ENCODE results near the gene PHLPP1.

The PHLPP1 gene

DNA sequence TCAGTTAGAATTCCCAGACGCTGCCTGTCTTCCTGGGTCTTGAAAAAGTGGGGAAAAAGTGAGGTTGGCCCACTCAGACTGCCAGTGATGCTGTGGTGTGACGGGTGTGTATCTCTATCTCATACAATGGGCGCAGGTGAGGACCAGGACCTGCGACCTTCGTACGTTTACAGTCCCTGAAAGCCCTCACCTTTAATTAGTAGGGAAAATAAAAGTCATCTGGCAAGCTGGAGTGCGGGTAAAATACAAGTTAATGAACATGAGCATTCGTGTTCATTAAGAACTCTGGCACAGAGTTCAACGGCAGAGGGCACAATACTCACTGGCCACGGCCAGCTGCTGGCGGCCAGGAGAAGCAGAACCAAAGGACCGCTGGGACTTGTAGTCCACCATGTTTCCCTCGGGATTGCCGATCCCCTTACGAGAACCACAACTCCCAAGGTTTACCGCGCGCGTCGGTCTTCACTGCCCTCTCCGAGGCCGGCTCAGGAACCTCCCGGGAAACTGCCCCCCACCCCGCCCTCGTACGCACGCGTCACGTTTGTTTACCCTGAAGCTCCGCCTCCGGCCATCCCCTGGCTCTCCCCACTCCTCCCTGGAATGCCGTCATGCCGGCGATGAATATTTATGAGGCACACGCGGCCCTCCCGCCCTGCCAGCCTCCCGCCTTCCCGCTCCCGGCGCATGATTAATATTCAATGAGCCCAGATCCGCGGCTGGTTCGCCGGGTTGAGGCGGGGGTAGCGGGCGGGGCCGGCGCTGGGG, 488 bp upstream of the PHLPP1 start:
- H3K27ac ChIP-seq (ENCODE audit: low read depth, low read length): peak overlapping the region; percentile 50
- peaks cover 19% of the 10 kb centered on the region; the same call in 1 of the 2 replicates for H4K20me1 ChIP-seq (ENCODE audit: low read depth, low read length)
- peaks cover 19% of the 10 kb centered on the region; the same call in 1 of the 2 replicates for H3F3A ChIP-seq (ENCODE audit: insufficient read depth)
- H3K27me3 ChIP-seq (ENCODE audit: low read length): no peaks in the 10 kb centered on the region
- H3K9me3 ChIP-seq (ENCODE audit: insufficient read depth, low read length): no peaks in the 10 kb centered on the region
- TF ChIP-seq EZH2phosphoT487 (conservative IDR thresholded peaks at IDR 0.05; ENCODE audit: low read length): no peak
- TF ChIP-seq, protein P1, sequence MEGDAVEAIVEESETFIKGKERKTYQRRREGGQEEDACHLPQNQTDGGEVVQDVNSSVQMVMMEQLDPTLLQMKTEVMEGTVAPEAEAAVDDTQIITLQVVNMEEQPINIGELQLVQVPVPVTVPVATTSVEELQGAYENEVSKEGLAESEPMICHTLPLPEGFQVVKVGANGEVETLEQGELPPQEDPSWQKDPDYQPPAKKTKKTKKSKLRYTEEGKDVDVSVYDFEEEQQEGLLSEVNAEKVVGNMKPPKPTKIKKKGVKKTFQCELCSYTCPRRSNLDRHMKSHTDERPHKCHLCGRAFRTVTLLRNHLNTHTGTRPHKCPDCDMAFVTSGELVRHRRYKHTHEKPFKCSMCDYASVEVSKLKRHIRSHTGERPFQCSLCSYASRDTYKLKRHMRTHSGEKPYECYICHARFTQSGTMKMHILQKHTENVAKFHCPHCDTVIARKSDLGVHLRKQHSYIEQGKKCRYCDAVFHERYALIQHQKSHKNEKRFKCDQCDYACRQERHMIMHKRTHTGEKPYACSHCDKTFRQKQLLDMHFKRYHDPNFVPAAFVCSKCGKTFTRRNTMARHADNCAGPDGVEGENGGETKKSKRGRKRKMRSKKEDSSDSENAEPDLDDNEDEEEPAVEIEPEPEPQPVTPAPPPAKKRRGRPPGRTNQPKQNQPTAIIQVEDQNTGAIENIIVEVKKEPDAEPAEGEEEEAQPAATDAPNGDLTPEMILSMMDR (IDR thresholded peaks at IDR 0.05; ENCODE audit: insufficient read depth, low read length, poor library complexity, severe bottlenecking): peak; percentile 90
- H3K79me2 ChIP-seq (ENCODE audit: insufficient read depth, low read length): peaks cover 27% of the 10 kb centered on the region
- peak overlapping the region; percentile 67 for H3K4me3 ChIP-seq (ENCODE audit: insufficient read depth, low read length, poor library complexity, severe bottlenecking)
- H2AFZ ChIP-seq (ENCODE audit: low read depth, low read length, severe bottlenecking): peak overlapping the region; percentile 96
- H3K36me3 ChIP-seq (ENCODE audit: low read length): no peaks in the 10 kb centered on the region
- H3K9me2 ChIP-seq (replicated peaks; ENCODE audit: insufficient read depth, low read length): no peaks in the 10 kb centered on the region
- peak overlapping the region; percentile 53 for H3K4me2 ChIP-seq (ENCODE audit: low read depth, low read length, poor library complexity, severe bottlenecking)
- peak overlapping the region; percentile 61 for H3K9ac ChIP-seq (ENCODE audit: low read length)

DNA sequence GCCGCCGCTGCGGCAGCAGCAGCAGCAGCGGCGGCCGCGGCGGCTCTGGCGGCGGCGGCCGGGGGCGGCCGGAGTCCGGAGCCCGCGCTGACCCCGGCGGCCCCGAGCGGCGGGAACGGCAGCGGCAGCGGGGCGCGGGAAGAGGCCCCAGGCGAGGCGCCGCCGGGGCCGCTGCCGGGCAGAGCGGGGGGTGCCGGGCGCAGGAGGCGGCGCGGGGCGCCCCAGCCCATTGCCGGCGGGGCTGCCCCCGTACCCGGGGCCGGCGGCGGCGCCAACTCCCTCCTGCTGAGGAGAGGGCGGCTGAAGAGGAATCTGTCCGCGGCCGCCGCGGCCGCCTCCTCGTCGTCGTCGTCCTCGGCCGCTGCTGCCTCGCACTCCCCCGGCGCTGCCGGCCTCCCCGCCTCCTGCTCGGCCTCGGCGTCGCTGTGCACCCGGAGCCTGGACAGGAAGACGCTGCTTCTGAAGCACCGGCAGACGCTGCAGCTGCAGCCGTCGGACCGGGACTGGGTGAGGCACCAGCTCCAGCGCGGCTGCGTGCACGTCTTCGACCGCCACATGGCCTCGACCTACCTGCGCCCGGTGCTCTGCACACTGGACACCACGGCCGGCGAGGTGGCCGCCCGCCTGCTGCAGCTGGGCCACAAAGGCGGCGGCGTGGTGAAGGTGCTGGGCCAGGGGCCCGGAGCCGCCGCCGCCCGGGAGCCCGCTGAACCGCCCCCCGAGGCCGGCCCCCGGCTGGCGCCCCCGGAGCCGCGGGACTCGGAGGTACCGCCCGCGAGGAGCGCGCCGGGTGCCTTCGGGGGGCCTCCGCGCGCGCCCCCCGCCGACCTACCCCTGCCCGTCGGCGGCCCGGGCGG, 646 bp downstream of the PHLPP1 start:
- Histone ChIP-seq H3K36me3 (ENCODE audit: low read length) (no peaks in the 10 kb centered on the region), H3K27me3 (ENCODE audit: low read length) (no peaks in the 10 kb centered on the region), H3K9ac (ENCODE audit: low read length) (peak overlapping the region; percentile 62), H2AFZ (ENCODE audit: low read depth, low read length, severe bottlenecking) (peak overlapping the region; percentile 62), H4K20me1 (ENCODE audit: low read depth, low read length) (peaks cover 29% of the 10 kb centered on the region; the same call in 1 of the 2 replicates), H3K79me2 (ENCODE audit: insufficient read depth, low read length) (peaks cover 33% of the 10 kb centered on the region), H3K4me3 (ENCODE audit: insufficient read depth, low read length, poor library complexity, severe bottlenecking) (peak overlapping the region; percentile 67), H3K9me2 (replicated peaks; ENCODE audit: insufficient read depth, low read length) (no peaks in the 10 kb centered on the region), H3F3A (ENCODE audit: insufficient read depth) (peaks cover 19% of the 10 kb centered on the region; the same call in 1 of the 2 replicates), H3K9me3 (ENCODE audit: insufficient read depth, low read length) (no peaks in the 10 kb centered on the region), H3K4me2 (ENCODE audit: low read depth, low read length, poor library complexity, severe bottlenecking) (peak overlapping the region; percentile 70), H3K27ac (ENCODE audit: low read depth, low read length) (peak overlapping the region; percentile 50)
- TF ChIP-seq, protein P1 (IDR thresholded peaks at IDR 0.05; ENCODE audit: insufficient read depth, low read length, poor library complexity, severe bottlenecking): no peak
- no peak for TF ChIP-seq EZH2phosphoT487 (conservative IDR thresholded peaks at IDR 0.05; ENCODE audit: low read length)

DNA sequence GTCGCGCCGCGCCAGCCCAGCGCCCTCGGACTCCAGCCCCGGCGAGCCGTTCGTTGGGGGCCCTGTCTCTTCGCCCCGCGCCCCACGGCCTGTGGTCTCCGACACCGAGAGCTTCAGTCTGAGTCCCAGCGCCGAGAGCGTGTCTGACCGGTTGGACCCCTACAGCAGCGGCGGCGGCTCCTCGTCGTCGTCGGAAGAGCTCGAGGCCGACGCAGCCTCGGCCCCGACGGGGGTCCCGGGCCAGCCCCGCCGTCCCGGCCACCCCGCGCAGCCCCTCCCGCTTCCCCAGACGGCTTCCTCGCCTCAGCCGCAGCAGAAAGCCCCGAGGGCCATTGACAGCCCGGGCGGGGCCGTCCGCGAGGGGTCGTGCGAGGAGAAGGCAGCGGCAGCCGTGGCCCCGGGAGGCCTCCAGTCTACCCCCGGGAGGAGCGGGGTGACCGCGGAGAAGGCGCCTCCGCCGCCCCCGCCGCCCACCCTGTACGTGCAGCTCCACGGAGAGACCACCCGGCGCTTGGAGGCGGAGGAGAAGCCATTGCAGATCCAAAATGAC, 1.4 kb downstream of the PHLPP1 start:
- Histone ChIP-seq H3K27me3 (ENCODE audit: low read length) (no peaks in the 10 kb centered on the region), H3F3A (ENCODE audit: insufficient read depth) (peaks cover 19% of the 10 kb centered on the region; the same call in 1 of the 2 replicates), H2AFZ (ENCODE audit: low read depth, low read length, severe bottlenecking) (no peak overlapping the region), H3K36me3 (ENCODE audit: low read length) (no peaks in the 10 kb centered on the region), H3K4me2 (ENCODE audit: low read depth, low read length, poor library complexity, severe bottlenecking) (peak overlapping the region; percentile 70), H3K9me2 (replicated peaks; ENCODE audit: insufficient read depth, low read length) (no peaks in the 10 kb centered on the region), H3K9me3 (ENCODE audit: insufficient read depth, low read length) (no peaks in the 10 kb centered on the region), H3K27ac (ENCODE audit: low read depth, low read length) (no peak overlapping the region), H3K4me3 (ENCODE audit: insufficient read depth, low read length, poor library complexity, severe bottlenecking) (peak overlapping the region; percentile 51), H3K79me2 (ENCODE audit: insufficient read depth, low read length) (peaks cover 33% of the 10 kb centered on the region), H4K20me1 (ENCODE audit: low read depth, low read length) (peaks cover 36% of the 10 kb centered on the region; the same call in 1 of the 2 replicates), H3K9ac (ENCODE audit: low read length) (peak overlapping the region; percentile 62)
- TF ChIP-seq, protein P1 (IDR thresholded peaks at IDR 0.05; ENCODE audit: insufficient read depth, low read length, poor library complexity, severe bottlenecking): no peak
- TF ChIP-seq EZH2phosphoT487 (conservative IDR thresholded peaks at IDR 0.05; ENCODE audit: low read length): no peak
